Panc1 (cell line): Measurements from ENCODE around the gene GNAI3. TPM values are rescaled to one million over a fixed set of nuclear protein-coding genes. Genes with fewer than 3 reads are reported as not detected.

Experiments used
- ATAC-seq: fragments of 200-7000 bp; cut with Tn5 transposase; 2 replicates; pipeline ENCODE4 v1.9.1; 2020; ENCODE audit warnings: mild to moderate bottlenecking, moderate library complexity
- BruUV-seq: library from RNA; stranded (reverse); fragments of 400-500 nt; replicated peaks from 2 replicates; lab custom pipeline; 2021; lab: Mats Ljungman, UMichigan
- CTCF ChIA-PET: fragments of 300-600 bp; sonication (Branson Sonifier 250); formaldehyde crosslinking; loops from one replicate; lab custom pipeline; 2022; ENCODE audit warnings: antibody characterized with exemption; lab: Charles Lee
- POLR2A ChIA-PET: fragments of 300-600 bp; sonication (Branson Sonifier 250); formaldehyde crosslinking; loops from one replicate; lab custom pipeline; 2022; ENCODE audit warnings: antibody characterized with exemption; lab: Charles Lee
- DNase-seq: peaks from one replicate; pipeline ENCODE4 v3.0.0-alpha.2; 2010; ENCODE audit warnings: low read depth, low spot score
- H3K27ac ChIP-seq: 2 replicates; pipeline ENCODE4 v1.5.1; 2011; ENCODE audit warnings: mild to moderate bottlenecking, low read length, inconsistent platforms
- H3K27me3 ChIP-seq: fragments of 200-500 bp; sonication (Bioruptor generic); 2 replicates; pipeline ENCODE4 v1.6.0; 2014; ENCODE audit warnings: low read length, inconsistent platforms; ENCODE audit not compliant: control insufficient read depth, insufficient read depth
- H3K36me3 ChIP-seq: fragments of 200-500 bp; sonication (Bioruptor generic); 2 replicates; pipeline ENCODE4 v1.5.1; 2014; ENCODE audit warnings: inconsistent platforms, mild to moderate bottlenecking, low read length, moderate library complexity; ENCODE audit not compliant: control insufficient read depth, insufficient read depth
- H3K4me1 ChIP-seq: 2 replicates; pipeline ENCODE4 v1.5.1; 2011; ENCODE audit warnings: inconsistent platforms, mild to moderate bottlenecking, low read length, moderate library complexity; ENCODE audit not compliant: control insufficient read depth, insufficient read depth
- H3K4me3 ChIP-seq, 2 experiments: 2 replicates each; pipeline ENCODE4 v1.5.1; 2011 to 2012; ENCODE audit warnings: low read depth in 2 of 2, low read length in 2 of 2, mild to moderate bottlenecking in 2 of 2, inconsistent platforms in 1 of 2, moderate library complexity in 1 of 2
- H3K9me3 ChIP-seq: fragments of 200-500 bp; sonication (Bioruptor generic); 2 replicates; pipeline ENCODE4 v1.5.1; 2014; ENCODE audit warnings: low read depth, mild to moderate bottlenecking, inconsistent platforms, low read length, moderate library complexity; ENCODE audit not compliant: control insufficient read depth, insufficient read depth
- POLR2AphosphoS5 ChIP-seq: IDR thresholded peaks from 2 replicates; pipeline ENCODE4 v1.6.1; 2012; ENCODE audit warnings: mild to moderate bottlenecking, low read depth, low read length, moderate library complexity
- SIN3A ChIP-seq: IDR thresholded peaks from 2 replicates; pipeline ENCODE4 v1.6.1; 2012; ENCODE audit warnings: low read depth, mild to moderate bottlenecking, low read length, moderate library complexity, borderline replicate concordance; ENCODE audit not compliant: insufficient read depth
- TCF7L2 ChIP-seq: IDR thresholded peaks from 2 replicates; pipeline ENCODE4 v1.6.1; 2011; ENCODE audit warnings: mild to moderate bottlenecking, low read depth, low read length, inconsistent platforms
- in situ Hi-C: cut with HindIII; loops from 2 replicates; pipeline ENCODE4 v1.10.0; 2016; ENCODE audit warnings: low sequenced_read_pairs, low pct_unique_long_range_greater_than_20kb
- intact Hi-C: fragments of 100-400 bp; cut with micrococcal nuclease; formaldehyde crosslinking; loops from one replicate; pipeline ENCODE4 v1.10.0; 2022; ENCODE audit not compliant: unreplicated experiment
- total RNA-seq: library from RNA; stranded (reverse); gene quantifications from one replicate; pipeline ENCODE4 v1.2.1, GENCODE V29; 2021; ENCODE audit not compliant: unreplicated experiment
- TF ChIP-seq, protein P1 (sequence below), 2 experiments: IDR thresholded peaks; 2 replicates each; pipeline ENCODE4 v1.6.1; 2011 to 2012; ENCODE audit warnings: low read depth in 2 of 2, control low read depth in 1 of 2, low read length in 1 of 2, mild to moderate bottlenecking in 1 of 2, moderate library complexity in 1 of 2; ENCODE audit not compliant: insufficient read depth in 1 of 2
- TF ChIP-seq, protein P2 (sequence below): fragments of 450-650 bp; IDR thresholded peaks from 2 replicates; pipeline ENCODE4 v1.5.1; 2017; ENCODE audit warnings: mild to moderate bottlenecking

Gene GNAI3
- total RNA-seq, 1 experiment from 2014 or later = 6.4 TPM

- POLR2A ChIA-PET = no interaction called here
- in situ Hi-C loops (no loop called here), intact Hi-C loops (no loop called here)
- DNase-seq = no peak
- Histone ChIP-seq H3K36me3 (no peaks in the 10 kb centered on the region), H3K4me1 (no peaks in the 10 kb centered on the region; the same call in none of the 2 replicates), H3K4me3 (no peak overlapping the region), H3K27me3 (no peaks in the 10 kb centered on the region), H3K9me3 (no peaks in the 10 kb centered on the region), H3K27ac (no peak overlapping the region)
- no TSS peak for BruUV-seq
- CTCF ChIA-PET = interaction anchor here (0.5 kb wide), 1 partner anchor 357 kb away, joined by 4 read pairs; no protein-coding TSS in a partner anchor
- TF ChIP-seq, protein P1, sequence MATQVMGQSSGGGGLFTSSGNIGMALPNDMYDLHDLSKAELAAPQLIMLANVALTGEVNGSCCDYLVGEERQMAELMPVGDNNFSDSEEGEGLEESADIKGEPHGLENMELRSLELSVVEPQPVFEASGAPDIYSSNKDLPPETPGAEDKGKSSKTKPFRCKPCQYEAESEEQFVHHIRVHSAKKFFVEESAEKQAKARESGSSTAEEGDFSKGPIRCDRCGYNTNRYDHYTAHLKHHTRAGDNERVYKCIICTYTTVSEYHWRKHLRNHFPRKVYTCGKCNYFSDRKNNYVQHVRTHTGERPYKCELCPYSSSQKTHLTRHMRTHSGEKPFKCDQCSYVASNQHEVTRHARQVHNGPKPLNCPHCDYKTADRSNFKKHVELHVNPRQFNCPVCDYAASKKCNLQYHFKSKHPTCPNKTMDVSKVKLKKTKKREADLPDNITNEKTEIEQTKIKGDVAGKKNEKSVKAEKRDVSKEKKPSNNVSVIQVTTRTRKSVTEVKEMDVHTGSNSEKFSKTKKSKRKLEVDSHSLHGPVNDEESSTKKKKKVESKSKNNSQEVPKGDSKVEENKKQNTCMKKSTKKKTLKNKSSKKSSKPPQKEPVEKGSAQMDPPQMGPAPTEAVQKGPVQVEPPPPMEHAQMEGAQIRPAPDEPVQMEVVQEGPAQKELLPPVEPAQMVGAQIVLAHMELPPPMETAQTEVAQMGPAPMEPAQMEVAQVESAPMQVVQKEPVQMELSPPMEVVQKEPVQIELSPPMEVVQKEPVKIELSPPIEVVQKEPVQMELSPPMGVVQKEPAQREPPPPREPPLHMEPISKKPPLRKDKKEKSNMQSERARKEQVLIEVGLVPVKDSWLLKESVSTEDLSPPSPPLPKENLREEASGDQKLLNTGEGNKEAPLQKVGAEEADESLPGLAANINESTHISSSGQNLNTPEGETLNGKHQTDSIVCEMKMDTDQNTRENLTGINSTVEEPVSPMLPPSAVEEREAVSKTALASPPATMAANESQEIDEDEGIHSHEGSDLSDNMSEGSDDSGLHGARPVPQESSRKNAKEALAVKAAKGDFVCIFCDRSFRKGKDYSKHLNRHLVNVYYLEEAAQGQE (IDR thresholded peaks at IDR 0.05; ENCODE audit: insufficient read depth in 1 of 2, low read depth in 2 of 2, low read length in 1 of 2) = no peak
- TF ChIP-seq TCF7L2 = no peak
- TF ChIP-seq, protein P2, sequence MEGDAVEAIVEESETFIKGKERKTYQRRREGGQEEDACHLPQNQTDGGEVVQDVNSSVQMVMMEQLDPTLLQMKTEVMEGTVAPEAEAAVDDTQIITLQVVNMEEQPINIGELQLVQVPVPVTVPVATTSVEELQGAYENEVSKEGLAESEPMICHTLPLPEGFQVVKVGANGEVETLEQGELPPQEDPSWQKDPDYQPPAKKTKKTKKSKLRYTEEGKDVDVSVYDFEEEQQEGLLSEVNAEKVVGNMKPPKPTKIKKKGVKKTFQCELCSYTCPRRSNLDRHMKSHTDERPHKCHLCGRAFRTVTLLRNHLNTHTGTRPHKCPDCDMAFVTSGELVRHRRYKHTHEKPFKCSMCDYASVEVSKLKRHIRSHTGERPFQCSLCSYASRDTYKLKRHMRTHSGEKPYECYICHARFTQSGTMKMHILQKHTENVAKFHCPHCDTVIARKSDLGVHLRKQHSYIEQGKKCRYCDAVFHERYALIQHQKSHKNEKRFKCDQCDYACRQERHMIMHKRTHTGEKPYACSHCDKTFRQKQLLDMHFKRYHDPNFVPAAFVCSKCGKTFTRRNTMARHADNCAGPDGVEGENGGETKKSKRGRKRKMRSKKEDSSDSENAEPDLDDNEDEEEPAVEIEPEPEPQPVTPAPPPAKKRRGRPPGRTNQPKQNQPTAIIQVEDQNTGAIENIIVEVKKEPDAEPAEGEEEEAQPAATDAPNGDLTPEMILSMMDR = no peak
- TF ChIP-seq POLR2AphosphoS5 = no peak
- TF ChIP-seq SIN3A = no peak
- ATAC-seq = no peak
These were observed 85.9 kb downstream of the GNAI3 start for GRCh38 chr1:109634292-109634691.

- no peaks in the 10 kb centered on the region for H3K27me3 ChIP-seq
- H3K36me3 ChIP-seq = no peaks in the 10 kb centered on the region
- in situ Hi-C loops (no loop called here), intact Hi-C loops (no loop called here)
- no TSS peak for BruUV-seq
- no peak overlapping the region for H3K4me3 ChIP-seq
- ChIA-PET POLR2A (no interaction called here), CTCF (interaction anchor here (0.5 kb wide), 1 partner anchor 357 kb away, joined by 4 read pairs; no protein-coding TSS in a partner anchor)
- no peaks in the 10 kb centered on the region for H3K9me3 ChIP-seq
- no peak for TF ChIP-seq TCF7L2
- TF ChIP-seq POLR2AphosphoS5 = no peak
- no peak for TF ChIP-seq SIN3A
- TF ChIP-seq, protein P2 = no peak
- TF ChIP-seq, protein P1 (IDR thresholded peaks at IDR 0.05; ENCODE audit: insufficient read depth in 1 of 2, low read depth in 2 of 2, low read length in 1 of 2) = no peak
- H3K4me1 ChIP-seq = no peaks in the 10 kb centered on the region; the same call in none of the 2 replicates
- no peak overlapping the region; the same call in 1 of the 2 replicates for H3K27ac ChIP-seq
- DNase-seq (no peak), ATAC-seq (no peak)
These were observed 86.6 kb downstream of the GNAI3 start for GRCh38 chr1:109634771-109635750.
